NOMO-1 (cell line): ENCODE data around the gene GPC5.

Source experiments
- DNase-seq, 2 experiments: peaks; one replicate each; lab custom pipeline; 2025; ENCODE audit not compliant: unreplicated experiment in 2 of 2; lab: John Stamatoyannopoulos, UW

Gene GPC5

GRCh38 chr13:91930687-91931086, 532.3 kb downstream of the GPC5 start:
- no peak for DNase-seq

GRCh38 chr13:91934354-91934753, 535.9 kb downstream of the GPC5 start:
- no peak for DNase-seq

- no peak for DNase-seq
Measured at GRCh38 chr13:91946498-91947070, 548.2 kb downstream of the GPC5 start.

GRCh38 chr13:91948736-91949135, 550.3 kb downstream of the GPC5 start:
- DNase-seq = no peak

- DNase-seq = no peak
Measured at GRCh38 chr13:91950803-91951202, 552.4 kb downstream of the GPC5 start.

GRCh38 chr13:91955546-91956355, 557.3 kb downstream of the GPC5 start:
- DNase-seq = no peak

GRCh38 chr13:91960947-91961346, 562.5 kb downstream of the GPC5 start:
- DNase-seq = no peak

GRCh38 chr13:91962946-91963345, 564.5 kb downstream of the GPC5 start:
- no peak for DNase-seq

- DNase-seq = no peak
Measured at GRCh38 chr13:91965511-91965910, 567.1 kb downstream of the GPC5 start.

- DNase-seq = no peak
Measured at GRCh38 chr13:91978571-91978970, 580.1 kb downstream of the GPC5 start.

- no peak for DNase-seq
Measured at GRCh38 chr13:91986761-91987483, 588.5 kb downstream of the GPC5 start.

GRCh38 chr13:91988331-91988730, 589.9 kb downstream of the GPC5 start:
- DNase-seq = no peak

- no peak for DNase-seq
Measured at GRCh38 chr13:92012787-92013186, 614.4 kb downstream of the GPC5 start.

- no peak for DNase-seq
Measured at GRCh38 chr13:92017737-92018136, 619.3 kb downstream of the GPC5 start.

- no peak for DNase-seq
Measured at GRCh38 chr13:92028695-92029094, 630.3 kb downstream of the GPC5 start.

- no peak for DNase-seq
Measured at GRCh38 chr13:92029641-92030040, 631.2 kb downstream of the GPC5 start.

- DNase-seq = no peak
Measured at GRCh38 chr13:92038905-92039304, 640.5 kb downstream of the GPC5 start.

GRCh38 chr13:92042522-92042921, 644.1 kb downstream of the GPC5 start:
- no peak for DNase-seq

GRCh38 chr13:92044351-92044750, 645.9 kb downstream of the GPC5 start:
- no peak for DNase-seq

- no peak for DNase-seq
Measured at GRCh38 chr13:92054389-92054788, 656.0 kb downstream of the GPC5 start.

- peak; percentile 13 to 23 for DNase-seq
Measured at GRCh38 chr13:92074658-92075057, 676.2 kb downstream of the GPC5 start.
